Stimulated activated CD8-positive, alpha-beta memory T cell treated with anti-CD3 and anti-CD28 coated beads, Interleukin-7, amount 100 ng/mL, for 1 hour (primary cell): ENCODE measurements around the gene EDC4.
"Not testable (repeated sequence)": the region's sequence is repeated elsewhere in the genome, so short reads cannot be mapped to it uniquely, and the experiment has no call there.

Experiments used
- DNase-seq, 2 donors: peaks; one replicate each; pipeline ENCODE4 v3.0.0-alpha.2; 2020; ENCODE audit warnings: low read depth in 2 of 2

EDC4 gene

DNA sequence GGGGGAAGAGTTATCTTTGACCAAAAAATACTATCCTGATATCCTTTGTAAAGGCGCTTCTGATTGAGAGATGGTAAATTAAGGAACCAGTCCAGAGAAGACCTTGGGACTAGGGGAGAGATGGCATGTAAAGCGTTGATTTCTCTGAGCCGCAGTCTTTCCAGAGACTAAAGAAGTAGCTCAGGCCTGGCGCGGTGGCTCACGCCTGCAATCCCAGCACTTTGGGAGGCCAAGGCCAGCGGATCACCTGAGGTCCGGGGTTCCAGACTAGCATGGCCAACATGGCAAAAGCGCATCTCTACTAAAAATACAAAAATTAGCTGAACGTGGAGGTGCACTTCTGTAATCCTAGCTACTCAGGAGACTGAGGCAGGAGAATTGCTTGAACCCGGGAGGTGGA, 24.7 kb upstream of the EDC4 start:
- DNase-seq: no peak

DNA sequence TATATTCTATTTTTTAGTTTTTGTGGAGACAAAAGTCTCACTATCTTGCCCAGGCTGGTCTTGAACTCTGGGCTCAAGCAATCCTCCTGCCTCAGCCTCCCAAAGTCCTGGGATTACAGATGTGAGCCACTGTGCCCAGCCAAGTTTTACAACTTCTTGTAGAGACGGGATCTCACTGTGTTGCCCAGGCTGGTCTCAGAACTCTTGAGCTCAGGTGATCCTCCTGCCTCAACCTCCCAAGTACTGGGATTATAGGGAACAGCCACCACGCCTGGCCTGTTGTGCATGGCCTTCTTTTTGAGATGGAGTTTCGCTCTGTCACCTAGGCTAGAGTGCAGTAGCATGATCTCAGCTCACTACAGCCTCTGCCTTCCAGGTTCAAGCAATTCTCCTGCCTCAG, 19.2 kb upstream of the EDC4 start:
- no peak for DNase-seq

DNA sequence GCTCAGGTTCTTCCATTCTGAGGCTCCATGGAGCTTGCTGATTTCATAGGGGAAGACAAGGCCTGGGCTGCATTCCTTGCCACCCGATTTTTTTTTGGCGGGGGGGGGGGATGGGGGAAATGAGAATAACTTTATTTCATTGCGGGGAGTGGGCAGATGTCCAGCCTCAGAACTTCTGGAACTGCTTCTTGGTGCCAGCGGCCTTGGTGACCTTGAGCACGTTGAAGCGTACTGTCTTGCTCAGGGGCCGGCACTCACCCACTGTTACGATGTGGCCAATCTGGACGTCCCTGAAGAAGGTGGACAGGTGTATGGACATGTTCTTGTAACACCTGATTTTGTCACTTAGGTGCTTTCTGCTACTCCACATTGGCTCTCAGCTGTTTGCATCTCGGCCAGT, 17.1 kb upstream of the EDC4 start:
- DNase-seq: no peak

DNA sequence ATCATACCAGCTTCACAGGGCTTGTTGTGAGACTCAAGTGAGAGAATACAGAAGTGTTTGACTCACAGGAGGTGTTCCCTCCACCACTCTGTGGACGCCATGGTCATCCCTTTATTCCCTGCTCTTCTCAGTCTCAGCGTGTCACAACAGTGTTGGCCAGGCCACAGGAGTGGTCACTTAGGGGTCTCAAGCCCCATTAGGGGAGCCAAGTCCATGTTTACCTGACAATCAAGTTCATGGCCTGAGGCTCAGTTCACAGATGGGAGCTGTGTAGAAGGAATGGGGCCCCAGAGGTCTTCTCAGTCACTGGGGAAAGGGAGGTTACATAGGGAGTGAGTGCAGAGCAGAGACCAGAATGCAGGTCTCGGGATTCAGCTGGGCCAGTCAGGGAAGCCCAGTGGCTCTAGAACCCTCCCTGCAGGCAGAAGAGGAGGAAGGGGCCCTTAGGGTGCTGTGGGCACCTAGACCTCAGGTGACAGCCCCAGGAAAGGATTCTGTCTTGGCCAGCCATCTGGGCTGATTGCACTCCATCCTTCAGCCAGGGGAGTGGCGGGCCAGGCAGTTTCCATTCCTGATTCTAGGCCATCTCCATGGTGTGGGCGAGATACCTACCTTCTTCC, 15.8 kb upstream of the EDC4 start:
- no peak for DNase-seq

DNA sequence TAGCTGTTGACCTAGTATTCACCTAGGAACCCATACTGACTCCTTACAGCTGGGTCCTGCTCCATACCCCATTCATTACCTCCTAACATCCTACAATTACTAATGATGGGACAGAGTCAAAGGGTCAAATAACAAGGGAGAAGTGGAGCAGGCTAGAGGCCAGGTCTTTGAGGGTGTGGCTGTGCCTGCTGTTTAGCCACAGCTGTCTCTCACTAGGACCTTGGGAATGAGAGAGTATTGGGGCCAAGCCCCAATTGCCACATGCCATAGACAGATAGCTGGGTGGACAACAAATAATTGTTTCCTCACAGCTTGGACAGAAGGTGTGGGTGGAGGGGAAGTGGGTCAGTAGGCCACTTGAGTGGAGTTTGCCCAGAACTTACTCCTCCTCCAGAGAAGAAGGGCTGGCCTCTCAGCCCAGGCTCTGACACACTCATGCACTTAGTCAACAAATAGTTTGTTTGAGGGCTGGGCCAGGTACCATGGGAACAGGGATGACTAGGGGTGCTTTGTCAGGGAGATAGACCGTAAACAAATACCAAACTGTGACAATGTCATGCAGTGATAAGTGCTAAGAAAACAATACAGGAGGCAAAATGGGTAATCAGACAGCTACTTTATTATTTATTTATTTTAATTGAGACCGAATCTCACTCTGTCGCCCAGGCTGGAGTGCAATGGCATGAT, 15.2 kb upstream of the EDC4 start:
- DNase-seq: no peak

DNA sequence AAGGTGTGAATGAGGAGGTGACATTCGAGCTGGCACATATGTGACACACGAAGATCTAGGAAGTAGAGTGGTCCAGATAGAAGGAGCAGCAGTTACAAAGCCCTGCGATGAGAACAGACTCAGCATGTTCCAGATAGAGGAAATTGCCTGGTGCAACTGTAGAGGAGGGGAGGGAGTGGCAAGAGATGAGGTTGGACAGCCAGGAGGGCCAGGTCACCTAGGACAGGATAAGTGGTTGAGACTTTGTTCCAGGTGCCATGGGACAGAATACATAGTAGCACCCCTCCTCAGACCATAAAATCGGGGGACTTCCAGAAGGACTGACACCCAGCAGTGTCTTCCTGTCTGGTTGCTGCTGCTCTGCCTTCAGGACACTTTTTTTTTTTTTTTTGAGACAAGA, 14.4 kb upstream of the EDC4 start:
- no peak for DNase-seq

DNA sequence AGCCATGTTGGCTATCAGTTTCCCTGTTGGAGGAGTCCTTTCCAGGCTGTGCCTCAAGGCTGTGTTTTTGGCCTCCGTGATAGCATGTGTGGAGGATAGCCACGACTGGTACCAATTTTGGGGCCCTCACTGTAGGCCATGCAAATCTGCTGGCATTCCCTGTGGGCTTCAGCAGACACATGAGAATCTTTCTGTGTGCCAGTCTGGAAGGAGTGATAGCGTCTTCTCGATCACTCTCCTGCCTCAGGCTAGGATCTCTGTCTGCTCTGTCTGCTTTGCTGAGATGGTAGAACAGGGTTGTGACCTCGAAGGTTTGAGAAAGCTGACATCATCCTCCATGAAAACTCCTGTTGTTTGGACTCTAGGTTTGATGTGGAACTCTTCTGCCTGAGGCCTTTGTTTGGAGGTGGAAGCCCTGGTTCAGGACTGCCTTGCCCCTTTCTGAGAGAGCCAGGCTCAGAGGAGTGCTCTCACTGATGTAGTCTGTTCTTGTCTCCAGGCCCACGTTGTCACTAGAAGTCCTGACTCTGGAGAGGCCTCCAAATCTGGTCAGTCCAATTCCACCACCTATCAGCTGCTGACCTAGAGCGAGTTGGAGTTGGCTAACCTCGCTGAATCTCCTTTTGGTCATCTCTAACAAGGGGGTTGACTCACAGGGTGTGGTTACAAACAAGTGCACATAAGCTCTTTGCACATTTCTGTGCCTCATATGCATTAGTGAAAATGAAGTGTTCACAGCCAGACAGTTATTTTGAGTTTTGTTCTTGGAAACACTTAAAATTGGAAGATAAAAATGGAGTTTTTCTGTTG, 12.1 kb upstream of the EDC4 start:
- DNase-seq: no peak

DNA sequence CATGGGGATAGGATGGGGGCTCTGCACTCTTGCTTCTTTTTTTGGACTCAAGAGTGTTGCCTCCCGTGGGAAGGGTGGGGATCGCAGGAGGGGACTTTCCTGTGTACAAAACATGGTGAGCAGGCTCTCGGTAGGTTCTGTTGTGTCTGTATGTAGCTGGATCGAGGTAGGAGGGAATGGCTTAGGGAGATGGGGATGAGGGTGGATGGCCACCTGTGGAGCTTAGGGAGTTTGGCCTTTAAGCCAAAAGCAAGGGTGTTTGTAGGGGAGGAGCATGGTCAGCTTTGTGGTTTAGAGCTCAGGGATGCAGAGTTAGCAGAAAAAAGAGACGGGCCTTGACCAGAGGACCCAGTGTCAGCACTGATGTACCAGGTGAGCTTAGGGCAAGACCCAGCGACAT, 11.0 kb upstream of the EDC4 start:
- no peak for DNase-seq

DNA sequence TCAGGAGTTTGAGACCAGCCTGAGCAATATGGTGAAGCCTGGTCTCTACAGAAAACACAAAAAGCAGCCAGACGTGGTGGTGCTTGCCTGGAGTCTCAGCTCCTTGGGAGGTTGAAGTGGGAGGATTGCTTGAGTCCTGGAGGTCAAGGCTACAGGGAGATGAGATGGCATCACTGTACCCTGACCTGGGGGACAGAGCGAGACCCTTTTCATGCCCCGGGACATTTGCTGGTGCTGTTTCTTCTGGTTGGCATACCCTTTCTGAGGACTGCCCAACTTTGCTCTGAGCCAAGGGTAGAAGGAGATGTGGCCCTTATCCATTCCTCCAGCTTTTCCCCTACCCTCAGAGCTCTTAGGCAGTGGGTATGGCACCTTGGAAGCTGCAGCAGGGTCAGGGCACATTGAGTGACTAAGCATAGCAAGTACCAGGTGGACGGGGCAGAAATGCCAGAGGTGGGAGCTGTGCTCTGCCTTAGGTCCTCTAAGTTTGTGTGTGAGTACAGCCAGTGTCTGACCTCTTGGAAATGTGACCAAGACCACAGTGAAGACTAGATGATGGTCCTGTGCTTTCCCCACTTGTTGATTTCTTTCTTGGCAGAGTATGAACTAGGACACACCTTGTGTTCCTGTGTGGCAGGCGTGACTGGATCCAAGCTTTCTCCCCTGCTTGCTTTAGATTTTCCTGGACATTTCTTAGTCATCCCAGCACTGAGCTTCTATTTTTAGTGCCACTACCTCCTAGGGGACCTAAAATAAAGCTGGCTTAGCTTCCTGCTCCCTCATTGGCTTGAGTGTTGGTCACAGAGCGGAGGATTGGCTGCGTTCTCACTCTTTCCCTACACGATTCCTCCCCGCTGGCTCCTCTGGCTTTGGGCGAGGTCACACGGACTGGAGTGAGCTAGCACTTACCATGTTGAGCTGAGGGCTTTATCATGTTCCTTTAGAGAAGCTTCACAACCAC, 9.9 kb upstream of the EDC4 start:
- no peak for DNase-seq

DNA sequence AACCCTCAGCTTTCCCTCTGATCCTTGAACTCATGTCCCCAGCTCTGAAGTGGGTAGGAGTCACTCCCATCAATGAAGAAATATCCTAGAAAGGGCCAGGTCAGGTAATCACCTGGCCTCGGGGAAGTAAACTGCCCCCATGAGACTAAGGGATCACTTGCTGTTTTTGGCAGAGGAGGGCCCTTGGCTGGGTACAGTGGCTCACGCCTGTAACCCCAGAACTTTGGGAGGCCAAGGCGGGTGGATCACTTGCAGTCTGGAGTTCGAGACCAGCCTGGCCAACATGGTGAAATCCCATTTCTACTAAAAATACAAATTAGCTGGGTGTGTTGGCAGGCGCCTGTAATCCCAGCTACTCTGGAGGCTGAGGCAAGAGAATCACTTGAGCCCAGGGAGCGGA, 8.8 kb upstream of the EDC4 start:
- DNase-seq: not testable (repeated sequence)

DNA sequence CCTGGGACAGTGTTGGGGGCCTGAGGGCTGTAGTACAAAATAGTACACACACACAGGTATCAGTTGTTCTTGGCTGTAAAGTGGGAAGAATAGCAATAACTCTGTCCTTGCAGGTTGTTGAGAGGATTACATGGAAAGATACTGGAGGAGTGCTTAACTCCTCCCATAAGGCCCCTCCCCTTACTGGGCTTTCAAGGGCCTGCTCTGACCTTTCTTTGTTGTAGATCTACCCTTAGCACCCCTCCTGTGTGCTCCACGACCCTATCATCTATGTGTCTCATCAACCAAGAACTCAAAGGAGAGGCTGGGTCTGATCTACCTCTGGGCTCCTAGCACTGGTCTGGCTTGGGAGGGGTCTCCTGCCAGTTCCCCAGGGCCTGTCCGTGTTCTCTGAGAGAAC, 8.3 kb upstream of the EDC4 start:
- DNase-seq: no peak

DNA sequence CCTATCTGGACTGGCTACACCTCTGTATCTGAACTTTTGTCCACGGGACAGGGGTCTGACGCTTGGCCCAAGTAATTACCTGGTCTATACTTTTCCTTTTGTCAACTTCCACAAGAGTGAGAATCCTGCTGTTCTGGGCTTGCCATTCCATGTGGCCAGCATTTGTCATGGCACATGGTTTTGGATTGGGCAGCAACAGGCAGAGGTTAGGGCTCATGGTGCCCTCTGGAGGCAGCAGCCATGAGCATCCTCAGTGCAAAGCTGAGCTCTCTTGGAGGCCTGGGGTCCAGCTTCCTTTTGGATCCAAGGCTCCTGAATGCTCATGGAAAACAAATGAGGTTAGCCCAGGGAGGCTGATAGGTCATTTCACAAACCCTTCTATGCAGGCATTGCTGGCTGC, 7.5 kb upstream of the EDC4 start:
- no peak for DNase-seq

DNA sequence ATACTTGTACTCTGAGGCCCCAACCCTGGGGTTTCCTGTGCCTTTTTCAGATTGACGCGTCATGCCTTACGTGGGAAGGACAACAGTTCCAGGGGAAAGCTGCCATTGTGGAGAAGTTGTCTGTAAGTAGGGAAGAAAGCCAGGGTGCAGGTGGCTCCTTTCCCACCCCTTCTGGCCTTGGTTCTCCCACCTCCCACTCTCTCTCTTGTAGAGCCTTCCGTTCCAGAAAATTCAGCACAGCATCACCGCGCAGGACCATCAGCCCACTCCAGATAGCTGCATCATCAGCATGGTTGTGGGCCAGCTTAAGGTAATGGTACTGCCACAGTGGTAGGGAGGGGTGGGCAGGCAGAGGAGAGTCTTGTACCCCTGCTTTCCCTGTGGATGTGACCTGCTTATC, 4.6 kb upstream of the EDC4 start:
- no peak for DNase-seq

DNA sequence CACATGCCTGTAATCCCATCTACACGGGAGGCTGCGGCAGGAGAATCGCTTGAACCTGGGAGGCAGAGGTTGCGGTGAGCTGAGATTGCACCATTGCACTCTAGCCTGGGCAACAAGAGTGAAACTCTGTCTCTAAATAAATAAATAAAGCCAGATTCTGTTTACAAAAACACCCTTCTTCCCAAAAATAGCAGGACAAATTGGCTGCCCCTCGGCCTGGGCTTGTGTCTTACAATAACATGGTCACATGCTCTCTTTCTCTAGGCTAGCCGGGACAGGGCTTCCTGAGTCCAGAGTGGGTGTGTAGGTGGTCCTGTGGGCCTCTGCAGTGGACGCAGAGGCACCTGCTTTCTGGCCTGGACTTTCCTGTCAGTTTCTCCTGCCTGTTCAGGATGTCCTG, 3.2 kb upstream of the EDC4 start:
- no peak for DNase-seq

DNA sequence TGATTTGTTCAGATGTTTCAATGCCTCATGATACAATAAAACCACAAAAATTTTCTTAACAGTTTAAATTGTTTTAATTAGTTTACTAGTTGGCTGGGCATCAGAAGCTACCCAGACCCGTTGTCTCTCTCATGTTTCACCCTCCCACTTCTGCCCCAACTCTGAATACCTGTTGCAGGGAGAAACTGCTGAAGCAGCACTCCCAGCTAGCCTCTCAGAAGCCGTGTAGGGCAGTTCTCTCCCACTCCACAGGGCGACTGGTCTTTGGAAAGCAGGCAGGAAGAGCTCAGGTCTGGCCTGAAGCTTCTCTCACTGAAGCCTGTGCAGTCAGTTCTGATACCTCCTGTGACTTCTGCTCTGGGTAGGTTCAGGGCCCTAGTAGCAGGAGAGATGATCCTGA, 1.6 kb upstream of the EDC4 start:
- DNase-seq: no peak

DNA sequence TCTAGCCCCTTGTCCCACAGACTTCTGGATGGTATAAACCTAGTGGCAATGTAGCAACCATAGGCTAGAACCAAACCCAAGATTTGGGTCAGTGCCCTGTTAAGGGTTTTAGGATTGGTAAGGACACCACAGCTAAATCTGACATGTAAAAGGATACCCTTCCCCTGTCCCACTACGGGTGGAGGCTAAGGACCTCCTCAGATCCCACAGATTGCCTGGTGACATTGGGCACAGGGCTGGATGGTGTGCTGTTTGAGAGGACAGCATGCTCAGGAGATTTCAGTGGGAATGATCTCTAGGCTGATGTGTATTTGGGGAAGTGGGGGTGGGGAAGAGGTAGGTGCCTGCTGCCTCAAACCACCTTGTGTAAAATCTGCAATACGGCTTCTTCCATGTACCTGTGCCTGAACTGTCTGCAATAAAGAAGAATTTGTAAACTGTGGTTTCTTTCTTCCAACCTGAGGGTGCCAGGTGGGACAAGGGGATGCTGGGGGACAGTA, 671 bp upstream of the EDC4 start:
- DNase-seq: no peak

DNA sequence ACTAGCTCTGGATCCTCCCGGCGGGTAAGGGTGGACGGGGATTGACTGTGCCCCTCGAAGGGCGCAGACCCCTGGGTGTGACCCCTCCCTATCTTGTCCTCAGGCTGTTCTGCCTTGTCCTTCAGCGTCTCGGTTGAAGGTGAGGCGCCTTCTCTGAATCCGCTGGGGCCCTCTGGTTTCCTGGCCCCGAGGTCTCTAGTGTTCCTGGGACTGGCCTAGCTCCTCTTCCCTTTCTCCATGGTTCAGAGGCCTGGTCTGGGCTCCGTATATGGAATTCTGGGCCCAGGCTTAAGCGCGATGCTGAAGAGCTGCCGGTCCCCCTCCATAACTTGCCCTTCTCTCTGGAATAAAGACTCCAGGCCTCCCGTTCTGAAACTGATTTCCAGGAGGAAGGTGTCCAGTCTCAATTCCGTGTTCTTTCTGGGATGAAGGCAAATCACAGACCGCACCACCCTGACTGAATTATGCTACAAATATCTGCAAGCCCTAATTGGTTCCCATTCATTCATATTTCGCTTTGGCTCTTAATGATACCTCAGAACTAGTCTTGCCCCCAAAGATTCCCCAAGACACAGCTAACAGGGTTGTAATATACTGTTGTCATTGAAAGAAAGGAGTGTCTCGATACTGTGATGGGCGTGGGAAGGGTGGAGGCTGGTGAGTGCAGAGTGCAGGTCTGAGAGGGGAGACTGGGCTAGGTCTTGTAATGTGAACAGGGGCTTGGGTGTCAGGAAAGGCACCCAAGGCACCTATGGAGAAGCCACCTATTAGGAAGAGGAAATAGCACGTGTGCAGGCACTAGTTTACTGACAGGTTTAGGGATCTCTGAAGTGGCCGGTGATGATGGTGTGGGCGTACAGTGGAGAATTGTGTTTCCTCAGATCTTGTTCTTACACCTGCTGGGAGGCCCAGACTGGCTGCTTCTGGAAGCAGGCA, 851 bp downstream of the EDC4 start:
- DNase-seq: no peak

DNA sequence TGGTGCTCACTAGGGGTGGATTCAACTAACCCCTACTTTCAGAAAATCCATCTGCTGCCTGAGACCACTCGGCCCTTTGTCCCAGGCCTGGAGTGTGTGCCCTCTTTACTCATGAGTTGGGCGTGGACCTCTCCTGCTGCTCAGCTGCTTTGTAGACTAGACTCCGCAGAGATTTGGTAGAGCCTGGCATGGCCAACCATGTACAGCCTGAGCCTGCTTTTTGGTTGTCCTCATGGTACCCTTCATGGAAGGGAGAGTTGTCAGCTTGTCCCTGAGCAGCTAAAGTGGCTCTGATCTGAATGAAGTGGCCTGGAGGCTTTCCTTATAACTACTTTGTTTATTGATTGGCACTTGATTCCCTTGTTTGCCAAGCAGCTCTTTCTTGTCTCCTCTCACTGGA, 1.5 kb downstream of the EDC4 start:
- DNase-seq: no peak

DNA sequence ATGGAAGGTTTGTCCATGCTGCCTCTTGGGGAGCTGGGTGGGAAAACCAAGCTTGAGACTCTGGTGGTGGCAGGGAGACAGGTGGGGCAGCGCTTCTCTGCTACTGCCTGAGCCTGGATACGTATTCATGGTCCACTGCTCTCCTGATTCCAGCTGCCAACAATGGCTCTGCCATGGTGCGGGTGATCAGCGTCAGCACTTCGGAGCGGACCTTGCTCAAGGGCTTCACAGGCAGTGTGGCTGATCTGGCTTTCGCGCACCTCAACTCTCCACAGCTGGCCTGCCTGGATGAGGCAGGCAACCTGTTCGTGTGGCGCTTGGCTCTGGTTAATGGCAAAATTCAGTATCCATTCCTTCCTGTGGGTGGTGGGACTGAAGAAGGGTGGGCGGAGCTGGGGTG, 4.2 kb downstream of the EDC4 start:
- DNase-seq: no peak

DNA sequence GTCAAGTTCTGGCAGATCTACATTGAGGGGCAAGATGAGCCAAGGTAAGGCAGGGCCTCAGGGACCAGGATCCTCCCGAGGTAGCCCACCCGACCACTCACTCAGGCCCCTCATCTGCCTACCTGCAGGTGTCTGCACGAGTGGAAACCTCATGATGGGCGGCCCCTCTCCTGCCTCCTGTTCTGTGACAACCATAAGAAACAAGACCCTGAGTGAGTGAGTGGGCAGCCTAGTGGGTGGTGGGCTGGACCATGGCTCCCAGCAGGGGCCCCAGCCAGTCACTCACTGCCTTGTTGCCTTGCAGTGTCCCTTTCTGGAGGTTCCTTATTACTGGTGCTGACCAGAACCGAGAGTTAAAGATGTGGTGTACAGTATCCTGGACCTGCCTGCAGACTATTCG, 5.4 kb downstream of the EDC4 start:
- DNase-seq: no peak

DNA sequence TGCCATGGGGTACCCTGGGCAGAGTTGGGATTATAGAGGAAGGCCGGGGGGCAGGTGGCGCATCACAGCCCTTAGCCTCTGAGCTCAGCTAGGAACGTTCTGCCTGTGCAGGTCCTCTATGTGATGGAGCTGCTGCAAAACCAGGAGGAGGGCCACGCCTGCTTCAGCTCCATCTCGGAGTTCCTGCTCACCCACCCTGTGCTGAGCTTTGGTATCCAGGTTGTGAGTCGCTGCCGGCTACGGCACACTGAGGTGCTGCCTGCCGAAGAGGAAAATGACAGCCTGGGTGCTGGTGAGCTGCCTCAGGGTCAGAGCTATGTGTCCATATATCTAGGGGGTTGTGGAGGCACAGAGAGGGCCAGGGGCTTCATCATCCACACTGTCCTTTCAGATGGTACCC, 6.0 kb downstream of the EDC4 start:
- no peak for DNase-seq
